Stimulated activated CD8-positive, alpha-beta memory T cell treated with anti-CD3 and anti-CD28 coated beads, Interleukin-7, amount 100 ng/mL, for 48 hours (primary cell): Measurements from ENCODE around the gene EIF2A.

Experiments used
- DNase-seq, 2 donors: peaks; one replicate each; pipeline ENCODE4 v3.0.0-alpha.2; 2020; ENCODE audit warnings: low read depth in 1 of 2; ENCODE audit errors: extremely low read depth in 1 of 2

EIF2A gene

DNA sequence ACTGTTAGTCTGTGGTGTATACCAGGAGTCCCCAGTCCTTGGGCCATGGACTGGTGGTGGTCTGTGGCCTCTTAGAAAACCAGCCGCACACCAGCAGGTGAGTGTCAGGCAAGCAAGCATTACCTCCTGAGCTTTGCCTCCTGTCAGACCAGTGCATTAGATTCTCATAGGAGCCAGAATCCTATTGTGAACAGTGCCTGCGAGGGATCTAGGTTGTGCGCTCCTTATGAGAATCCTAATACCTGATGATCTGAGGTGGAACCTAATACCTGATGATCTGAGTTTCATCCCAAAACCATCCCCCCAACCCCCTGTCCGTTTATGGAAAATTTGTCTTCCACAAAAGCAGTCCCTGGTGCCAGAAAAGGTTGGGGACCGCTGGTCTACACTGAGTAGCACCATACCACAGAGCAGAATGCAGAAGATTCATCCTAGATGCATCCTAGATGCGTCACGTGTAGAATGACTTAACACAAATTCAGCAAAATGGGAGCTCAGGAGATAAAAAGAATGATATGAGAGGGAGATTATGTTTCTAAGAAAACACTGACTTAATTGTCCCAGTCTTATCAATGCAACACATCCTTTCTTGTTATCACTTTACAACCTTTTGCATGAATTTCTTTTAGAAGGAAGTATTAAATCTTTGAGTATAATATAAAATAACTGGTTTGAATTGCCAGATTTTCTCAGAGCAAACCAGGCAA is 85.1 kb downstream of the EIF2A start:
- DNase-seq, result no peak

DNA sequence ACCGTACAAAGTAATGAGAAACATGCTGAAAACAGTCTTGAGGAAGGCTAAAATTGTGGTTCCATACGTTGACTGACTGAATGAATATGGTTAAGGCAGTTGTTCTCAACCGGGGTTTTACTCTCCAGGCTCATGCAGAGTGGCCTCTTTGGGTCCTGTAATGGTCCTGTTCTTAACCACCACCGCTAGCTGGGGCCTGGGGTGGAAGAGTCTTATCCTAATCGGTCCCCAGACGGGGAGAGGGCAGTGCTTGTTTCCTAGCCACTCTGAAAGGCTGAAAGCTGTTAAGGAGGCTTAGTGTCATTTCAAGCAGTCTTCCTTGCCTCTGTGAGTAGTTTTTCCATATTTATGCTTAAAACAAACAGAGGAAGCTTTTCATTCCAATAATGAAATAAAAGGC is 88.5 kb downstream of the EIF2A start:
- DNase-seq, result no peak

DNA sequence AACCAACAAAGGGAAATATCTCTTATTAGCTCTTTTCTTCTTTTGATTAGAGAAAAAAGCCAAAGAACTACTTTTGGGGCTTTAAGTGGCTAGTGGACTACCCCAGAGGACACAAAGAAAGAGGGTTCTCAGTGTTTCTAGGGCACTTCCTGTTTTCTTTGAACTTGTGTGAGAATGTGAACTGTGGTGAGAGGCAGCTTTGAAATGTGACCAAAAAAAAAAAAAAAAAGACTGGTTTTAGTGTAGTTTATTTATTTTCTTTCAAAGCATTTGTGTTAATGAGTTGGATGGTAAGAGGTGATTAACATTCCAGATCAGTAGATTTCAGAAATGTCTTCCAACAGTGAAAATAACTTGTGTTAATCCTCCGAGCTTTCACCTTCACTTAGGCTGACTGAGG is 88.9 kb downstream of the EIF2A start:
- no peak for DNase-seq
